Ishikawa (cell line): ENCODE results near the gene CCDC138.

Source experiments
- CEBPB ChIP-seq: IDR thresholded peaks from 2 replicates; pipeline ENCODE4 v1.6.1; 2012
- CREB1 ChIP-seq: IDR thresholded peaks from 2 replicates; pipeline ENCODE4 v1.6.1; 2012; ENCODE audit warnings: low read depth
- EGR1 ChIP-seq: IDR thresholded peaks from 2 replicates; pipeline ENCODE4 v1.6.1; 2012
- EP300 ChIP-seq: IDR thresholded peaks from 2 replicates; pipeline ENCODE4 v1.6.1; 2012; ENCODE audit warnings: borderline replicate concordance
- FOXM1 ChIP-seq: IDR thresholded peaks from 2 replicates; pipeline ENCODE4 v1.6.1; 2012; ENCODE audit warnings: low read depth, borderline replicate concordance
- NFIC ChIP-seq: IDR thresholded peaks from 2 replicates; pipeline ENCODE4 v1.6.1; 2012
- RAD21 ChIP-seq: IDR thresholded peaks from 2 replicates; pipeline ENCODE4 v1.6.1; 2012; ENCODE audit warnings: low read depth
- TAF1 ChIP-seq: IDR thresholded peaks from 2 replicates; pipeline ENCODE4 v1.6.1; 2012; ENCODE audit warnings: low read depth, mild to moderate bottlenecking
- TCF12 ChIP-seq: IDR thresholded peaks from 2 replicates; pipeline ENCODE4 v1.6.1; 2012; ENCODE audit warnings: low read depth
- TEAD4 ChIP-seq: IDR thresholded peaks from 2 replicates; pipeline ENCODE4 v1.6.1; 2012
- YY1 ChIP-seq: IDR thresholded peaks from 2 replicates; pipeline ENCODE4 v1.6.1; 2012; ENCODE audit warnings: low read depth
- ZBTB7A ChIP-seq: IDR thresholded peaks from 2 replicates; pipeline ENCODE4 v1.6.1; 2012; ENCODE audit warnings: low read depth
- TF ChIP-seq, protein P1 (sequence below): IDR thresholded peaks from 2 replicates; pipeline ENCODE4 v1.6.1; 2012
- TF ChIP-seq, protein P2 (sequence below): IDR thresholded peaks from 2 replicates; pipeline ENCODE4 v1.6.1; 2012; ENCODE audit warnings: low read depth, mild to moderate bottlenecking
- TF ChIP-seq, protein P3 (sequence below): IDR thresholded peaks from 2 replicates; pipeline ENCODE4 v1.6.1; 2012

CCDC138 gene

DNA sequence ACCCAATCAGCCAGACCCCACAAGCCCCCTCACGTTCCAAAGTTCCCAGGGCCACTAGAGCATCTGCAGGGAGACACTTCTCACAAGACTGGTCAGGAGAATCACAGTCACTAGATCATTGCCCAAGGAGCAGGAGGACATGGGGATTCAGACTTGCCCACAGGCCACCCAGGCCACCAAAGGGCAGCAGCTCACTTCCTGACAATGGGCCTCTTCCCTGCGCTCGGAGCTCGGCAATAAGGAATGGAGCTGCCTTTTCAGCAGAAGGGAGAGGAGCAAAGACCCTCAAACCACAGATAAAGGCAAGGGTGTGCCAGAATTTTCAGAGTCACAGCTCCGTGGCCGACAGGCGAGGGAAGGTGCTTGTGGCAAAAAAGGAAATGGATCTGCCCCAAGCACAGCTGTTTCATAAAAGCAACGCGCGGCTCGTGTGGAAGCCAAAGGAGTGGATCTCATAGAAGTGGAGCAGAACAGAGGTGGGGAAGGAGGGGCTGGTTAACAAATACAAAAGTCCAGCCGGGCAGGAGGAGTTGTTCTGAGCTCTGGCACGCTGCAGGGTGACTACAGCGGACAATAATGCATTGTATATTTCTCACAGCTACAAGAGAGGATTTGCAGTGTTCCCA is 130.3 kb downstream of the CCDC138 start:
- TF ChIP-seq EP300 = no peak
- no peak for TF ChIP-seq RAD21
- no peak for TF ChIP-seq ZBTB7A
- no peak for TF ChIP-seq TAF1
- no peak for TF ChIP-seq EGR1
- no peak for TF ChIP-seq TEAD4
- no peak for TF ChIP-seq NFIC
- TF ChIP-seq TCF12 = no peak
- TF ChIP-seq, protein P1, sequence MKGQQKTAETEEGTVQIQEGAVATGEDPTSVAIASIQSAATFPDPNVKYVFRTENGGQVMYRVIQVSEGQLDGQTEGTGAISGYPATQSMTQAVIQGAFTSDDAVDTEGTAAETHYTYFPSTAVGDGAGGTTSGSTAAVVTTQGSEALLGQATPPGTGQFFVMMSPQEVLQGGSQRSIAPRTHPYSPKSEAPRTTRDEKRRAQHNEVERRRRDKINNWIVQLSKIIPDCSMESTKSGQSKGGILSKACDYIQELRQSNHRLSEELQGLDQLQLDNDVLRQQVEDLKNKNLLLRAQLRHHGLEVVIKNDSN = no peak
- TF ChIP-seq, protein P2, sequence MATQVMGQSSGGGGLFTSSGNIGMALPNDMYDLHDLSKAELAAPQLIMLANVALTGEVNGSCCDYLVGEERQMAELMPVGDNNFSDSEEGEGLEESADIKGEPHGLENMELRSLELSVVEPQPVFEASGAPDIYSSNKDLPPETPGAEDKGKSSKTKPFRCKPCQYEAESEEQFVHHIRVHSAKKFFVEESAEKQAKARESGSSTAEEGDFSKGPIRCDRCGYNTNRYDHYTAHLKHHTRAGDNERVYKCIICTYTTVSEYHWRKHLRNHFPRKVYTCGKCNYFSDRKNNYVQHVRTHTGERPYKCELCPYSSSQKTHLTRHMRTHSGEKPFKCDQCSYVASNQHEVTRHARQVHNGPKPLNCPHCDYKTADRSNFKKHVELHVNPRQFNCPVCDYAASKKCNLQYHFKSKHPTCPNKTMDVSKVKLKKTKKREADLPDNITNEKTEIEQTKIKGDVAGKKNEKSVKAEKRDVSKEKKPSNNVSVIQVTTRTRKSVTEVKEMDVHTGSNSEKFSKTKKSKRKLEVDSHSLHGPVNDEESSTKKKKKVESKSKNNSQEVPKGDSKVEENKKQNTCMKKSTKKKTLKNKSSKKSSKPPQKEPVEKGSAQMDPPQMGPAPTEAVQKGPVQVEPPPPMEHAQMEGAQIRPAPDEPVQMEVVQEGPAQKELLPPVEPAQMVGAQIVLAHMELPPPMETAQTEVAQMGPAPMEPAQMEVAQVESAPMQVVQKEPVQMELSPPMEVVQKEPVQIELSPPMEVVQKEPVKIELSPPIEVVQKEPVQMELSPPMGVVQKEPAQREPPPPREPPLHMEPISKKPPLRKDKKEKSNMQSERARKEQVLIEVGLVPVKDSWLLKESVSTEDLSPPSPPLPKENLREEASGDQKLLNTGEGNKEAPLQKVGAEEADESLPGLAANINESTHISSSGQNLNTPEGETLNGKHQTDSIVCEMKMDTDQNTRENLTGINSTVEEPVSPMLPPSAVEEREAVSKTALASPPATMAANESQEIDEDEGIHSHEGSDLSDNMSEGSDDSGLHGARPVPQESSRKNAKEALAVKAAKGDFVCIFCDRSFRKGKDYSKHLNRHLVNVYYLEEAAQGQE = no peak
- TF ChIP-seq CREB1 = no peak
- TF ChIP-seq, protein P3, sequence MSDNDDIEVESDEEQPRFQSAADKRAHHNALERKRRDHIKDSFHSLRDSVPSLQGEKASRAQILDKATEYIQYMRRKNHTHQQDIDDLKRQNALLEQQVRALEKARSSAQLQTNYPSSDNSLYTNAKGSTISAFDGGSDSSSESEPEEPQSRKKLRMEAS = no peak
- no peak for TF ChIP-seq YY1

DNA sequence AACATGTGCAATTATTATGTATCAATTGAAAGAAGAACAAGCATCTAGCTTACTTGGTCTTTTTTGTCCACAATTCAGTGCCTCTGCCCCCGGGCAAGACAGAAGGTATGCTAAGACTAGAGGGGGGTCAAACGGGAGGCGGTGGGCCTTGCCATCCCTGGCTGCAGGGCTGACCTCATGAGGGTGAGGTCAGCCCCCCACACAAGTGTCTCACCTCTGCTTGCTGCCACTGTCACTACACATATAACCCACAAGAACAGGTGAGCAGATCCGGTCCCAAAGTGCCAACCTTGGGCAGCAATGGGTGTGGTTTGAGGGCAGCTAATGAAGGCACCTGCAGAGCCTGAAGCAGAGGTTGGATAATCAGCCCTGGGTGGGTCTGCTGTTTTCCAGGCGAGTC is 131.0 kb downstream of the CCDC138 start:
- TF ChIP-seq CREB1 (no peak), EGR1 (no peak), TCF12 (no peak), ZBTB7A (no peak), EP300 (no peak), FOXM1 (no peak), RAD21 (no peak), TEAD4 (no peak), TAF1 (no peak), CEBPB (no peak), YY1 (no peak), NFIC (no peak)
- TF ChIP-seq, protein P2 = no peak
- TF ChIP-seq, protein P1 = no peak
- TF ChIP-seq, protein P3 = no peak

DNA sequence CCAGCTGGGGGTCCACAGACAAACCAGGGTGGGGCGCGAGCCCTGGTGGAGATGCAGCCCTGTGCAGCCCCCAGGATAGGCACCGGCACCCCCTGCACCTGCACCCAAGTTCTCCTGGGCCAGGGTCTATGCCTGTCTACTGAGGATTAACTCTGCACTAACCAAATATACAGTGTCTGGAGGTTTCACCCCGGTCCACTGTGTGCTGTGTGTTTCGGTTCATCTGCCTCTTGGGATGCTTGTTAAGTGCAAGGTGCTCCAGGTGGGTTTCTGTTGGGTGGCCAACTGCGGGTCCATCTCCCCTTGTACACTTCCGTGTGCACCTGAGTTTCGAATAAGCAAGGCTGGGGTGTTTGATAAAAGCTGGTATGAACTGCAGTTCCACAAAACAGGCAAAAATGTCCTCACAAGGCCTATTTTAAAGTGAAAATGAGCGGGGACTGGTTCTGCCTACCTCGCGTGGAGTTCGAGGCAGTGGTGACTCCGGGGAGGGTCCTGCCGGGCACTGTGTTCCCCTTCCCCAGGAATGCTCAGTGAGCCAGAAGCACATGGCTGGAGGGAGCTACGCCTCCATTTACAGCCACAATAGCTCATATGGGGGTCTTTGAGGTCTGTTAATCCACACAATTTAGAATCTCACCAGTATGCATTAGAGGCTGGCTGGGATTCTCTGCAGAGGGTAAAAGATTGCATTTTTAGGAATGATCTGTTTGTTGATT is 131.7 kb downstream of the CCDC138 start:
- TF ChIP-seq FOXM1 (no peak), YY1 (no peak), EGR1 (no peak), CEBPB (no peak), TAF1 (no peak), EP300 (no peak), TEAD4 (no peak), ZBTB7A (no peak), NFIC (no peak), RAD21 (no peak), TCF12 (no peak), CREB1 (no peak)
- TF ChIP-seq, protein P1 = no peak
- TF ChIP-seq, protein P3 = no peak

DNA sequence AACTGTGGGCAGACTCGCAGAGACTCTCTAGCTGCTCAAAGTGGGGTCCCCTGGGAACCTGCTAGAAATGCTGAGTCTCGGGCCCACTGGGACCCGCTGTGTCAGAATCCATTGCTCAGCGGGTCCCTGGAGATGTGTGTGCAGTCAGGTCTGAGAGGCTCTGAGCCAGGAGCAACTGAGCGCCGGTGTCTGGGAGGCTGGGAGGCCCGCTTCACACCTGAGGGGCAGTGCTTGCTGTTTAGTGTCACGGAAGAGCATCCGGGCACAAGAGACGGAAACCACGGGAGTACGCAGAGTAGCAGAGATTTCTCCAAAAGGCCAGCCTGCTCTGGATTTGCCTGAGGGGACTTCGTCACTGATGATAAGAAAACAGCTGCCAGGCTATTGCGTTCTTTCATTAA is 132.4 kb downstream of the CCDC138 start:
- no peak for TF ChIP-seq CREB1
- TF ChIP-seq YY1 = no peak
- no peak for TF ChIP-seq EP300
- no peak for TF ChIP-seq RAD21
- TF ChIP-seq TCF12 = no peak
- TF ChIP-seq, protein P3 = no peak
- TF ChIP-seq EGR1 = no peak
- TF ChIP-seq TEAD4 = no peak
- no peak for TF ChIP-seq NFIC
